Calu3 (cell line): ENCODE measurements around the gene GAREM1. TPM values are rescaled to one million over a fixed set of nuclear protein-coding genes. Genes with fewer than 3 reads are reported as not detected.

Experiments used
- BruUV-seq: library from RNA; stranded (reverse); fragments of 400-500 nt; replicated peaks from 2 replicates; lab custom pipeline; 2021; lab: Mats Ljungman, UMichigan
- CTCF ChIA-PET: fragments of 300-600 bp; sonication (Branson Sonifier 250); formaldehyde crosslinking; loops from one replicate; lab custom pipeline; 2022; ENCODE audit warnings: antibody characterized with exemption; lab: Charles Lee
- DNase-seq: peaks from one replicate; pipeline ENCODE4 v3.0.0; 2022
- H3K27ac Mint-ChIP-seq: one replicate; pipeline ENCODE4 v1.8.0; 2022; ENCODE audit warnings: mixed read lengths; ENCODE audit not compliant: unreplicated experiment
- H3K27me3 Mint-ChIP-seq: one replicate; pipeline ENCODE4 v1.8.0; 2022; ENCODE audit warnings: mixed read lengths; ENCODE audit not compliant: unreplicated experiment
- H3K36me3 Mint-ChIP-seq: one replicate; pipeline ENCODE4 v1.8.0; 2022; ENCODE audit warnings: mild to moderate bottlenecking, moderate library complexity, mixed read lengths; ENCODE audit not compliant: insufficient read depth, unreplicated experiment
- H3K4me1 Mint-ChIP-seq: one replicate; pipeline ENCODE4 v1.8.0; 2022; ENCODE audit warnings: mild to moderate bottlenecking, low read depth, mixed read lengths; ENCODE audit not compliant: unreplicated experiment
- H3K4me3 Mint-ChIP-seq: one replicate; pipeline ENCODE4 v1.8.0; 2022; ENCODE audit warnings: mild to moderate bottlenecking, low read depth, moderate library complexity, mixed read lengths; ENCODE audit not compliant: unreplicated experiment
- H3K9me3 Mint-ChIP-seq: one replicate; pipeline ENCODE4 v1.8.0; 2022; ENCODE audit warnings: low read depth, mixed read lengths; ENCODE audit not compliant: unreplicated experiment
- intact Hi-C: fragments of 100-400 bp; cut with micrococcal nuclease; formaldehyde crosslinking; loops from one replicate; pipeline ENCODE4 v1.10.0; 2022; ENCODE audit not compliant: unreplicated experiment
- total RNA-seq: library from RNA; stranded (reverse); gene quantifications from 2 replicates; pipeline ENCODE4 v1.2.3, GENCODE V29; 2022
- TF ChIP-seq, protein P1 (sequence below): fragments of 200-600 bp; IDR thresholded peaks from one replicate; pipeline ENCODE4 v1.8.0; 2022; ENCODE audit warnings: antibody characterized with exemption; ENCODE audit not compliant: unreplicated experiment

Gene GAREM1
- total RNA-seq, 1 experiment from 2014 or later, result 19.3 TPM

GRCh38 chr18:32249147-32249929 is 221.3 kb downstream of the GAREM1 start:
- BruUV-seq, result no TSS peak
- H3K36me3 Mint-ChIP-seq, result no peaks in the 10 kb centered on the region
- H3K27ac Mint-ChIP-seq, result no peak overlapping the region
- no peak overlapping the region for H3K4me3 Mint-ChIP-seq
- no peaks in the 10 kb centered on the region for H3K27me3 Mint-ChIP-seq
- TF ChIP-seq, protein P1, sequence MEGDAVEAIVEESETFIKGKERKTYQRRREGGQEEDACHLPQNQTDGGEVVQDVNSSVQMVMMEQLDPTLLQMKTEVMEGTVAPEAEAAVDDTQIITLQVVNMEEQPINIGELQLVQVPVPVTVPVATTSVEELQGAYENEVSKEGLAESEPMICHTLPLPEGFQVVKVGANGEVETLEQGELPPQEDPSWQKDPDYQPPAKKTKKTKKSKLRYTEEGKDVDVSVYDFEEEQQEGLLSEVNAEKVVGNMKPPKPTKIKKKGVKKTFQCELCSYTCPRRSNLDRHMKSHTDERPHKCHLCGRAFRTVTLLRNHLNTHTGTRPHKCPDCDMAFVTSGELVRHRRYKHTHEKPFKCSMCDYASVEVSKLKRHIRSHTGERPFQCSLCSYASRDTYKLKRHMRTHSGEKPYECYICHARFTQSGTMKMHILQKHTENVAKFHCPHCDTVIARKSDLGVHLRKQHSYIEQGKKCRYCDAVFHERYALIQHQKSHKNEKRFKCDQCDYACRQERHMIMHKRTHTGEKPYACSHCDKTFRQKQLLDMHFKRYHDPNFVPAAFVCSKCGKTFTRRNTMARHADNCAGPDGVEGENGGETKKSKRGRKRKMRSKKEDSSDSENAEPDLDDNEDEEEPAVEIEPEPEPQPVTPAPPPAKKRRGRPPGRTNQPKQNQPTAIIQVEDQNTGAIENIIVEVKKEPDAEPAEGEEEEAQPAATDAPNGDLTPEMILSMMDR, result no peak
- no peaks in the 10 kb centered on the region for H3K4me1 Mint-ChIP-seq
- DNase-seq, result no peak
- H3K9me3 Mint-ChIP-seq, result no peaks in the 10 kb centered on the region
- CTCF ChIA-PET, result no interaction called here
- intact Hi-C loops, result no loop called here

GRCh38 chr18:32244881-32245280 is 225.8 kb downstream of the GAREM1 start:
- no peaks in the 10 kb centered on the region for H3K27me3 Mint-ChIP-seq
- intact Hi-C loops, result no loop called here
- TF ChIP-seq, protein P1, result no peak

DNA sequence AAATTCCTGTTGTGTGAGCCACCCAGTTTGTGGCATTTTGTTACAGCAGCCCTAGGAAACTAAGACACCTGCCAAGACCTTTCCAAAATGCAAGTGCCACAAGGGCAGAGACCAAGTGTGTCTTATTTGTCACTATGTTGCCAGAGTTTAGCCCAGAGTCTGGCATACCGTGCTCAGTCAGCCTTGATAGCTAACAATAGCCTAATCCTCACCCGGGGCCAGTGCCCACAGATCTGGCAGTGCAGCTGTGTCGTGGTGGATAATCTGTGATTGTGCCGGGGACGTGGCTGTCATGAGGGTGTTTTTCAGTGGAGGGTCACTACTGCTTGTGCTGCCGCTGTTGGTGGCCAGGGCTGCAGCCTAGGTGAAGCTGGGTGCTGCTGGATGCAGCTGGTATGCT is 227.3 kb downstream of the GAREM1 start:
- no peaks in the 10 kb centered on the region for H3K36me3 Mint-ChIP-seq
- intact Hi-C loops, result no loop called here
- no peak overlapping the region for H3K4me3 Mint-ChIP-seq
- no peaks in the 10 kb centered on the region for H3K9me3 Mint-ChIP-seq
- H3K27ac Mint-ChIP-seq, result no peak overlapping the region
- CTCF ChIA-PET, result no interaction called here
- BruUV-seq, result no TSS peak
- no peak for DNase-seq
- H3K4me1 Mint-ChIP-seq, result no peaks in the 10 kb centered on the region
- TF ChIP-seq, protein P1, result no peak
- H3K27me3 Mint-ChIP-seq, result peaks cover under 1% of the 10 kb centered on the region

More at GRCh38 chr18:32244881-32245280, 225.8 kb downstream of the GAREM1 start:
- DNase-seq, result no peak
- no TSS peak for BruUV-seq
- CTCF ChIA-PET, result no interaction called here
- no peak overlapping the region for H3K27ac Mint-ChIP-seq
- no peaks in the 10 kb centered on the region for H3K4me1 Mint-ChIP-seq
- no peak overlapping the region for H3K4me3 Mint-ChIP-seq
- H3K36me3 Mint-ChIP-seq, result no peaks in the 10 kb centered on the region
- H3K9me3 Mint-ChIP-seq, result no peaks in the 10 kb centered on the region

- Mint-ChIP-seq H3K4me1 (no peaks in the 10 kb centered on the region), H3K36me3 (no peaks in the 10 kb centered on the region), H3K9me3 (no peaks in the 10 kb centered on the region), H3K4me3 (no peak overlapping the region), H3K27me3 (peaks cover 10% of the 10 kb centered on the region), H3K27ac (no peak overlapping the region)
- intact Hi-C loops, result no loop called here
- DNase-seq, result no peak
- no TSS peak for BruUV-seq
- CTCF ChIA-PET, result no interaction called here
- TF ChIP-seq, protein P1, result no peak
Observed at GRCh38 chr18:32242395-32242794, 228.3 kb downstream of the GAREM1 start.
